ENCODE data around the gene BCAS3. TPM values are rescaled to one million over a fixed set of nuclear protein-coding genes. Genes with fewer than 3 reads are reported as not detected.

The BCAS3 gene
- polyA plus RNA-seq, 1 donor from 2014 or later, result 21.6 TPM

- TF ChIP-seq TAF1 (IDR thresholded peaks at IDR 0.05; ENCODE audit: low read depth), result no peak
- no peak for TF ChIP-seq POLR2AphosphoS5 (IDR thresholded peaks at IDR 0.05)
- TF ChIP-seq EZH2 (IDR thresholded peaks at IDR 0.05; ENCODE audit: borderline replicate concordance, insufficient read depth, low read length, poor library complexity, severe bottlenecking), result no peak
- TF ChIP-seq CTCF (IDR thresholded peaks at IDR 0.05; ENCODE audit: poor library complexity, severe bottlenecking), result no peak
- TF ChIP-seq EP300 (conservative IDR thresholded peaks at IDR 0.05; ENCODE audit: poor library complexity, severe bottlenecking), result no peak
- no peak for TF ChIP-seq RAD21 (conservative IDR thresholded peaks at IDR 0.05)
- no peak for TF ChIP-seq MXI1 (conservative IDR thresholded peaks at IDR 0.05; ENCODE audit: poor library complexity, severe bottlenecking)
- TF ChIP-seq SMC3 (conservative IDR thresholded peaks at IDR 0.05; ENCODE audit: poor library complexity), result no peak
- TF ChIP-seq REST (IDR thresholded peaks at IDR 0.05; ENCODE audit: borderline replicate concordance), result no peak
- no peak overlapping the region for H2AFZ ChIP-seq (ENCODE audit: low read depth, low read length)
- H3K27me3 ChIP-seq (ENCODE audit: insufficient read depth, low read depth, low read length), result no peaks in the 10 kb centered on the region
- no peaks in the 10 kb centered on the region for H4K20me1 ChIP-seq (ENCODE audit: insufficient read depth)
- no peaks in the 10 kb centered on the region for H3F3A ChIP-seq (ENCODE audit: insufficient read depth, low read length, poor library complexity, severe bottlenecking)
- no peak overlapping the region for H3K9ac ChIP-seq (ENCODE audit: low read length)
- no peaks in the 10 kb centered on the region for H3K79me2 ChIP-seq (replicated peaks; ENCODE audit: insufficient read depth, low read length)
- no peak overlapping the region for H3K4me3 ChIP-seq (ENCODE audit: low read length)
- no peak overlapping the region for H3K4me2 ChIP-seq (ENCODE audit: low read length)
- no peak overlapping the region for H3K27ac ChIP-seq (ENCODE audit: low read length)
- no peaks in the 10 kb centered on the region for H3K9me2 ChIP-seq (ENCODE audit: insufficient read depth, low read length)
- H3K9me3 ChIP-seq (ENCODE audit: low read length), result no peaks in the 10 kb centered on the region
- no peaks in the 10 kb centered on the region for H3K36me3 ChIP-seq (ENCODE audit: insufficient read depth, low read length)
These were observed 438.9 kb downstream of the BCAS3 start for GRCh38 chr17:61116577-61116976.

DNA sequence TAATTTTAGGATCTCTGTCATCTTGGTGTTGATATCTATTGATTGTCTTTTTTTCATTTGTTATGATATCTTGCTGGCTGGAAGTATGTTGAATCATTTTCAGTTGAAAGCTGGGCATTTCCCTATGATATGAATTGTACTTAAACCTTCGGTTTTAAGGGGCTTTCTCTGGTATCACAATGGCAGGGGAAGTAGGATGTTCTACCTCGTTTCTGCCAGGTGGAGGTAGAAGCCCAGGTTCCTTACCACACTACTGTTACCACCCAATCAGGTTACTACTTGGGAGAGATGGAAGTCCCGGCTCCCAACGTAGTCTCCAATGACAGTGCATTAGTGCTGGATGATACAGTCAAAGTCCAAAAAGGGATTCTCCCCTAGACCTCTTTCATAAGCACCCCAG is 440.3 kb downstream of the BCAS3 start:
- H3K36me3 ChIP-seq (ENCODE audit: insufficient read depth, low read length), result no peaks in the 10 kb centered on the region
- H3K27me3 ChIP-seq (ENCODE audit: insufficient read depth, low read depth, low read length), result no peaks in the 10 kb centered on the region
- H3K4me2 ChIP-seq (ENCODE audit: low read length), result no peak overlapping the region
- H3K27ac ChIP-seq (ENCODE audit: low read length), result no peak overlapping the region
- TF ChIP-seq POLR2AphosphoS5 (IDR thresholded peaks at IDR 0.05) (no peak), MXI1 (conservative IDR thresholded peaks at IDR 0.05; ENCODE audit: poor library complexity, severe bottlenecking) (no peak), REST (IDR thresholded peaks at IDR 0.05; ENCODE audit: borderline replicate concordance) (no peak), EZH2 (IDR thresholded peaks at IDR 0.05; ENCODE audit: borderline replicate concordance, insufficient read depth, low read length, poor library complexity, severe bottlenecking) (no peak), TAF1 (IDR thresholded peaks at IDR 0.05; ENCODE audit: low read depth) (no peak), RAD21 (conservative IDR thresholded peaks at IDR 0.05) (no peak), CTCF (IDR thresholded peaks at IDR 0.05; ENCODE audit: poor library complexity, severe bottlenecking) (no peak), EP300 (conservative IDR thresholded peaks at IDR 0.05; ENCODE audit: poor library complexity, severe bottlenecking) (no peak)
- no peak overlapping the region for H2AFZ ChIP-seq (ENCODE audit: low read depth, low read length)
- no peak overlapping the region for H3K9ac ChIP-seq (ENCODE audit: low read length)
- no peaks in the 10 kb centered on the region for H3K9me3 ChIP-seq (ENCODE audit: low read length)
- H3K4me3 ChIP-seq (ENCODE audit: low read length), result no peak overlapping the region
- no peaks in the 10 kb centered on the region for H3K79me2 ChIP-seq (replicated peaks; ENCODE audit: insufficient read depth, low read length)
- no peaks in the 10 kb centered on the region for H3F3A ChIP-seq (ENCODE audit: insufficient read depth, low read length, poor library complexity, severe bottlenecking)
- H3K9me2 ChIP-seq (ENCODE audit: insufficient read depth, low read length), result no peaks in the 10 kb centered on the region
- H4K20me1 ChIP-seq (ENCODE audit: insufficient read depth), result no peaks in the 10 kb centered on the region
